ENCODE results near the gene KCNQ1.

- TF ChIP-seq CTCF (IDR thresholded peaks at IDR 0.05) (no peak), TEAD4 (CRISPR knock-in tag; IDR thresholded peaks at IDR 0.05) (no peak)
Observed at GRCh38 chr11:2411446-2412305, 33.1 kb upstream of the KCNQ1 start.

Data from WTC11 (cell line).